AG10803 (cell line): ENCODE data around the gene COMTD1.
"Not testable (repeated sequence)": the region's sequence is repeated elsewhere in the genome, so short reads cannot be mapped to it uniquely, and the experiment has no call there.

Experiments used
- DNase-seq: peaks from one replicate; pipeline ENCODE4 v3.0.0; 2010; ENCODE audit warnings: low read depth
- H3K4me3 ChIP-seq: 2 replicates; pipeline ENCODE4 v1.5.1; 2011; ENCODE audit warnings: mild to moderate bottlenecking, low read length, control low read depth
- CTCF ChIP-seq: conservative IDR thresholded peaks from 2 replicates; pipeline ENCODE4 v1.5.1; 2011; ENCODE audit warnings: mild to moderate bottlenecking, low read length, control low read depth, inconsistent platforms

The COMTD1 gene

GRCh38 chr10:75229971-75230370, 5.8 kb downstream of the COMTD1 start:
- no peak for DNase-seq
- H3K4me3 ChIP-seq: no peak overlapping the region
- no peak for TF ChIP-seq CTCF

GRCh38 chr10:75228834-75229233, 6.9 kb downstream of the COMTD1 start:
- TF ChIP-seq CTCF: no peak
- H3K4me3 ChIP-seq: no peak overlapping the region
- DNase-seq: no peak

GRCh38 chr10:75228278-75228677, 7.5 kb downstream of the COMTD1 start:
- no peak overlapping the region for H3K4me3 ChIP-seq
- TF ChIP-seq CTCF: no peak
- DNase-seq: no peak

- H3K4me3 ChIP-seq: no peak overlapping the region
- DNase-seq: no peak
Measured at GRCh38 chr10:75226656-75227055, 9.1 kb downstream of the COMTD1 start.

GRCh38 chr10:75226095-75226494, 9.7 kb downstream of the COMTD1 start:
- TF ChIP-seq CTCF: no peak
- peak overlapping the region; percentile 14 for H3K4me3 ChIP-seq
- no peak for DNase-seq

More at GRCh38 chr10:75226656-75227055, 9.1 kb downstream of the COMTD1 start:
- no peak for TF ChIP-seq CTCF

- no peak for DNase-seq
- no peak for TF ChIP-seq CTCF
- H3K4me3 ChIP-seq: no peak overlapping the region
Measured at GRCh38 chr10:75223507-75223906, 12.2 kb downstream of the COMTD1 start.

- DNase-seq: not testable (repeated sequence)
Measured at GRCh38 chr10:75221492-75221891, 14.3 kb downstream of the COMTD1 start.

GRCh38 chr10:75220274-75220673, 15.5 kb downstream of the COMTD1 start:
- no peak for TF ChIP-seq CTCF
- H3K4me3 ChIP-seq: no peak overlapping the region

More at GRCh38 chr10:75221492-75221891, 14.3 kb downstream of the COMTD1 start:
- not testable (repeated sequence) for H3K4me3 ChIP-seq

More at GRCh38 chr10:75220274-75220673, 15.5 kb downstream of the COMTD1 start:
- DNase-seq: no peak
